H1 (cell line): ENCODE results near the gene SLK. TPM values are rescaled to one million over a fixed set of nuclear protein-coding genes. Genes with fewer than 3 reads are reported as not detected.
A peak's percentile ranks its signal among the peaks of the same experiment; 100 is the strongest.

Experiments used
- CTCF ChIA-PET: fragments of 300-600 bp; sonication (Branson Sonifier 250); formaldehyde crosslinking; loops from one replicate; lab custom pipeline; 2021; ENCODE audit not compliant: partially characterized antibody; lab: Charles Lee
- POLR2A ChIA-PET: fragments of 300-600 bp; sonication (Branson Sonifier 250); formaldehyde crosslinking; loops from one replicate; lab custom pipeline; 2021; ENCODE audit warnings: inconsistent platforms; ENCODE audit not compliant: partially characterized antibody; lab: Charles Lee
- DNase-seq, 2 experiments: peaks; one replicate each; pipeline versions ENCODE4 v3.0.0 to v3.0.0-alpha.2; 2010 to 2022; ENCODE audit warnings: low spot score in 2 of 2, low read depth in 1 of 2, mixed read lengths in 1 of 2
- FAIRE-seq: peaks from 2 replicates; lab custom pipeline; 2011; peaks lifted over from hg19 to GRCh38; lab: Jason Lieb, UNC
- H2AFZ ChIP-seq: 2 replicates; pipeline ENCODE4 v1.8.1; 2012; ENCODE audit warnings: low read length, inconsistent platforms
- H2AK5ac ChIP-seq: 2 replicates; pipeline ENCODE4 v1.6.1; 2013; ENCODE audit warnings: low read depth, low read length
- H2BK120ac ChIP-seq: replicated peaks from 2 replicates; pipeline ENCODE3; 2013; ENCODE audit warnings: low read depth, low read length, inconsistent platforms
- H2BK12ac ChIP-seq: 2 replicates; pipeline ENCODE4 v1.6.1; 2013; ENCODE audit warnings: low read depth, low read length
- H2BK15ac ChIP-seq: 2 replicates; pipeline ENCODE4 v1.6.1; 2013; ENCODE audit warnings: low read length
- H2BK20ac ChIP-seq: 2 replicates; pipeline ENCODE4 v1.6.1; 2013; ENCODE audit warnings: low read length
- H2BK5ac ChIP-seq: 2 replicates; pipeline ENCODE4 v1.6.1; 2013; ENCODE audit warnings: low read depth, low read length
- H3K14ac ChIP-seq: 2 replicates; pipeline ENCODE4 v1.6.1; 2013; ENCODE audit warnings: inconsistent platforms; ENCODE audit not compliant: insufficient read length
- H3K18ac ChIP-seq: 2 replicates; pipeline ENCODE4 v1.6.1; 2013; ENCODE audit warnings: low read length; ENCODE audit errors: extremely low read depth
- H3K23ac ChIP-seq: 2 replicates; pipeline ENCODE4 v1.6.1; 2013; ENCODE audit warnings: inconsistent platforms; ENCODE audit not compliant: insufficient read length
- H3K23me2 ChIP-seq: 2 replicates; pipeline ENCODE4 v1.6.1; 2013; ENCODE audit warnings: low read depth, low read length
- H3K27ac ChIP-seq: 2 replicates; pipeline ENCODE4 v1.6.1; 2011; ENCODE audit warnings: low read depth, low read length, inconsistent platforms
- H3K27me3 ChIP-seq, 4 experiments: replicated peaks in 1 of 4; 1 replicate in 1 of 4; 2 replicates in 3 of 4; pipeline versions ENCODE4 v1.6.1 to v1.8.1; 2011 to 2013; ENCODE audit warnings: low read length in 3 of 4, mild to moderate bottlenecking in 3 of 4, inconsistent platforms in 2 of 4, mixed read lengths in 2 of 4, moderate library complexity in 1 of 4; ENCODE audit not compliant: control insufficient read depth in 3 of 4, insufficient read depth in 3 of 4; ENCODE audit errors: extremely low read depth in 1 of 4
- H3K36me3 ChIP-seq, 4 experiments: 2 replicates each; pipeline versions ENCODE4 v1.6.1 to v1.8.1; 2011 to 2013; ENCODE audit warnings: mild to moderate bottlenecking in 4 of 4, low read length in 3 of 4, moderate library complexity in 2 of 4, control low read depth in 1 of 4, inconsistent platforms in 1 of 4; ENCODE audit not compliant: insufficient read depth in 4 of 4, control insufficient read depth in 2 of 4
- H3K4ac ChIP-seq: replicated peaks from 2 replicates; pipeline ENCODE3; 2013; ENCODE audit warnings: low read length, low read depth, mixed read lengths, inconsistent platforms; ENCODE audit not compliant: insufficient read length
- H3K4me1 ChIP-seq, 4 experiments: replicated peaks in 1 of 4; 1 replicate in 1 of 4; 2 replicates in 3 of 4; pipeline versions ENCODE4 v1.6.1 to v1.8.1; 2011 to 2013; ENCODE audit warnings: low read length in 3 of 4, inconsistent platforms in 2 of 4, mixed read lengths in 1 of 4; ENCODE audit not compliant: insufficient read depth in 4 of 4, control insufficient read depth in 3 of 4
- H3K4me2 ChIP-seq, 2 experiments: 2 replicates each; pipeline versions ENCODE4 v1.6.1 to v1.8.1; 2011 to 2013; ENCODE audit warnings: low read depth in 2 of 2, low read length in 2 of 2, control low read depth in 1 of 2, inconsistent platforms in 1 of 2, mild to moderate bottlenecking in 1 of 2; ENCODE audit not compliant: insufficient read depth in 1 of 2
- H3K4me3 ChIP-seq, 4 experiments: fragments of 200-600, 300-600 bp in 1 of 4; sonication (generic), shearing (Covaris generic), sonication (Bioruptor Twin) in 1 of 4; 2 replicates each; pipeline versions ENCODE4 v1.5.1 to v1.8.1; 2011 to 2016; ENCODE audit warnings: low read length in 4 of 4, low read depth in 3 of 4, control low read depth in 2 of 4, inconsistent platforms in 2 of 4, mild to moderate bottlenecking in 2 of 4, mixed read lengths in 1 of 4, moderate library complexity in 1 of 4; ENCODE audit not compliant: insufficient read depth in 2 of 4; ENCODE audit errors: extremely low read depth in 1 of 4
- H3K56ac ChIP-seq: replicated peaks from 2 replicates; pipeline ENCODE3; 2013; ENCODE audit warnings: low read depth, mild to moderate bottlenecking, mixed read lengths, low read length, inconsistent platforms; ENCODE audit not compliant: insufficient read length
- H3K79me1 ChIP-seq: 2 replicates; pipeline ENCODE4 v1.6.1; 2013; ENCODE audit warnings: low read depth, low read length, control low read depth
- H3K79me2 ChIP-seq, 2 experiments: 2 replicates each; pipeline versions ENCODE4 v1.6.1 to v1.8.1; 2012 to 2013; ENCODE audit warnings: low read length in 2 of 2, mild to moderate bottlenecking in 2 of 2, inconsistent platforms in 1 of 2; ENCODE audit not compliant: insufficient read depth in 2 of 2, control insufficient read depth in 1 of 2
- H3K9ac ChIP-seq, 4 experiments: replicated peaks in 1 of 4; 1 replicate in 1 of 4; 2 replicates in 3 of 4; pipeline versions ENCODE4 v1.6.1 to v1.8.1; 2011 to 2013; ENCODE audit warnings: low read depth in 3 of 4, low read length in 3 of 4, control low read depth in 2 of 4, mild to moderate bottlenecking in 2 of 4, moderate library complexity in 2 of 4, inconsistent platforms in 1 of 4; ENCODE audit errors: extremely low read depth in 1 of 4
- H3K9me3 ChIP-seq, 2 experiments: 2 replicates each; pipeline versions ENCODE4 v1.6.1 to v1.8.1; 2012 to 2013; ENCODE audit warnings: mild to moderate bottlenecking in 2 of 2, moderate library complexity in 2 of 2, control low read depth in 1 of 2, inconsistent platforms in 1 of 2, low read depth in 1 of 2, low read length in 1 of 2, mixed read lengths in 1 of 2; ENCODE audit not compliant: insufficient read depth in 2 of 2
- H4K20me1 ChIP-seq, 2 experiments: replicated peaks in 1 of 2; 2 replicates each; pipeline versions ENCODE3 to v1.8.1; 2011 to 2013; ENCODE audit warnings: inconsistent platforms in 2 of 2, low read length in 2 of 2, mild to moderate bottlenecking in 1 of 2; ENCODE audit not compliant: insufficient read depth in 2 of 2, control insufficient read depth in 1 of 2
- H4K5ac ChIP-seq: 2 replicates; pipeline ENCODE4 v1.6.1; 2013; ENCODE audit warnings: low read length, low read depth, mixed read lengths, inconsistent platforms; ENCODE audit not compliant: insufficient read length
- H4K8ac ChIP-seq: 2 replicates; pipeline ENCODE4 v1.8.0; 2013; ENCODE audit warnings: mild to moderate bottlenecking, moderate library complexity, low read length, inconsistent platforms; ENCODE audit not compliant: insufficient read depth; ENCODE audit errors: extremely low read depth
- H4K91ac ChIP-seq: replicated peaks from 2 replicates; pipeline ENCODE3; 2013; ENCODE audit warnings: low read length, mixed read lengths, inconsistent platforms; ENCODE audit not compliant: insufficient read length
- CEBPB ChIP-seq: IDR thresholded peaks from 2 replicates; pipeline ENCODE4 v1.6.1; 2012; ENCODE audit warnings: low read depth, low read length
- POLR2A ChIP-seq, 2 experiments: IDR thresholded peaks; 1 replicate in 1 of 2; 2 replicates in 1 of 2; pipeline ENCODE4 v1.6.1; 2011; ENCODE audit warnings: low read depth in 2 of 2, low read length in 2 of 2, mild to moderate bottlenecking in 2 of 2; ENCODE audit errors: control extremely low read depth in 1 of 2
- WGBS, 2 experiments: shearing (Covaris generic) in 1 of 2; methylation state at CpG; one replicate each; pipeline versions ENCODE4 v1.1.6 to v1.1.7; 2013 to 2015; ENCODE audit warnings: low lambda C conversion rate in 2 of 2, mixed read lengths in 2 of 2, inconsistent platforms in 1 of 2, low coverage in 1 of 2, missing lambda C conversion rate in 1 of 2; ENCODE audit not compliant: insufficient replicate concordance in 2 of 2, insufficient coverage in 1 of 2, insufficient read length in 1 of 2; ENCODE audit errors: extremely low coverage in 1 of 2, missing lambda C conversion rate in 1 of 2; 5-methylcytosine and 5-hydroxymethylcytosine counted together
- polyA plus RNA-seq, 7 experiments: library from polyadenylated mRNA; depleted of rRNA in 3 of 7; stranded (reverse) in 5 of 7; unstranded in 2 of 7; fragments of >200 nt in 5 of 7; fragments of 200-250 nt in 2 of 7; gene quantifications; 1 replicate in 5 of 7; 2 replicates in 1 of 7; 4 replicates in 1 of 7; pipeline versions ENCODE4 v1.2.1 to v1.2.3, GENCODE V29; 2011 to 2013; ENCODE audit warnings: missing spikeins in 2 of 7, mixed read lengths in 2 of 7
- total RNA-seq: library from RNA; stranded (reverse); fragmentation: NEBNext Ultra II Directional; extraction: Animal tissue kit (Norgen Biotek cat#: 25700); gene quantifications from 2 replicates; pipeline ENCODE4 v1.2.1, GENCODE V29; 2021
- TF ChIP-seq, protein P1 (sequence below): IDR thresholded peaks from 2 replicates; pipeline ENCODE4 v1.6.1; 2012; ENCODE audit warnings: inconsistent platforms

The SLK gene
- total and polyA plus RNA-seq, 2 of the 8 experiments (the other 6 are each of a cell fraction or from before 2014, with no cell fraction given) = 2.7 to 18.3 TPM

DNA sequence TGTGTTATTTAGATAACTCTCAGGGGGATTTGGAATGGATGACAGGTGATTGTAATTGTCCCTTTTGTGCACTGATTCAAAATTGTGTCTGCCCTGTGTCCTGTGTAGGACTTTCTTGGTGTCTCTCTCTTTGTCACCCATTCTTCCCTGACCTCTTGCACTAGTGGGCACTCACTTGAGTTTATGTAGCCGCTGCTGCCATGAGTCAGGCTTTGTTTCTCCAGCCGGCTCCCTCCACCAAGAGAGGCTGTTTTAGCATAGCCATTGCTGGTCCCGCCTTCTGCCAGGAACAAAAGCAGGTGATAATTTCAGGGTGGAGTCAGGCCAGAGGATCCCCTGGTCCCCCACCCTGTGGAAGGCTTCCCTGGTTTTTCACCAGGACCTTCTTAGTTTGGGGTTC is 110.3 kb downstream of the SLK start:
- Histone ChIP-seq H4K91ac (no peak overlapping the region), H2BK12ac (peak overlapping the region; percentile 52; the same call in 1 of the 2 replicates), H3K23me2 (no peaks in the 10 kb centered on the region), H2BK15ac (no peak overlapping the region), H3K27me3 (no peaks in the 10 kb centered on the region), H3K79me2 (no peaks in the 10 kb centered on the region), H3K9ac (peak overlapping the region in 1 of 4 experiments; percentile 12; a peak in 2 of 7 replicates), H3K4me2 (peak overlapping the region; percentile 11 to 47; a peak in 3 of 4 replicates), H3K27ac (0 out of 2 replicates have a peak overlapping the region, but pooled peaks have one; percentile 53), H2BK120ac (no peak overlapping the region), H3K4ac (no peak overlapping the region), H3K14ac (no peak overlapping the region), H2AK5ac (no peak overlapping the region), H3K79me1 (no peaks in the 10 kb centered on the region), H4K20me1 (no peaks in the 10 kb centered on the region), H3K23ac (no peak overlapping the region), H3K4me1 (peaks cover 6 to 10% (median 8%) of the 10 kb centered on the region in 4 experiments), H2AFZ (0 out of 2 replicates have a peak overlapping the region, but pooled peaks have one; percentile 56), H2BK20ac (no peak overlapping the region), H3K36me3 (no peaks in the 10 kb centered on the region), H4K5ac (no peak overlapping the region), H4K8ac (0 out of 2 replicates have a peak overlapping the region, but pooled peaks have one; percentile 4), H3K9me3 (no peaks in the 10 kb centered on the region), H3K4me3 (peak overlapping the region in 2 of 4 experiments; percentile 5 to 17; a peak in 2 of 8 replicates), H3K18ac (peak overlapping the region; percentile 39; the same call in 1 of the 2 replicates)
- CTCF ChIA-PET = interaction anchor here (1.0 to 3.2 kb wide), 6 partner anchors 18 to 50 kb away, joined by 4 to 16 read pairs (median 4); partner anchors contain the start of gene SFR1
- peak in 1 of 2 experiments; percentile 50 for DNase-seq
- 45% methylated on average over 3 of the region's 3 CpGs; no CpG with 5 or more reads in 1 of the 2 experiments for WGBS, 2 experiments
- FAIRE-seq = no peak
- POLR2A ChIA-PET = interaction anchor here (1.0 to 2.7 kb wide), 5 partner anchors 9 to 45 kb away, joined by 3 to 13 read pairs (median 4); partner anchors contain the start of gene SFR1
- TF ChIP-seq POLR2A (IDR thresholded peaks at IDR 0.05; ENCODE audit: control extremely low read depth in 1 of 2, low read depth in 2 of 2, low read length in 2 of 2) (0 out of 3 replicates have a peak, but pooled peaks of 1 of the 2 experiments have one; percentile 25), CEBPB (no peak)
- TF ChIP-seq, protein P1, sequence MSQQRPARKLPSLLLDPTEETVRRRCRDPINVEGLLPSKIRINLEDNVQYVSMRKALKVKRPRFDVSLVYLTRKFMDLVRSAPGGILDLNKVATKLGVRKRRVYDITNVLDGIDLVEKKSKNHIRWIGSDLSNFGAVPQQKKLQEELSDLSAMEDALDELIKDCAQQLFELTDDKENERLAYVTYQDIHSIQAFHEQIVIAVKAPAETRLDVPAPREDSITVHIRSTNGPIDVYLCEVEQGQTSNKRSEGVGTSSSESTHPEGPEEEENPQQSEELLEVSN = 0 out of 2 replicates have a peak, but pooled peaks have one; percentile 22
- TF ChIP-seq, all 59 proteins: peak for 2
- H3K56ac ChIP-seq = no peak overlapping the region
- peak overlapping the region; percentile 16; the same call in 1 of the 2 replicates for H2BK5ac ChIP-seq
